Adipose tissue (tissue), 3 donors: Measurements from ENCODE around the gene CD52. TPM values are rescaled to one million over a fixed set of nuclear protein-coding genes. Genes with fewer than 3 reads are reported as not detected.
"Not testable (repeated sequence)": the region's sequence is repeated elsewhere in the genome, so short reads cannot be mapped to it uniquely, and the experiment has no call there.

Experiments
- H3K27ac ChIP-seq: one replicate; pipeline ENCODE4 v1.5.1; 2013; ENCODE audit warnings: low read depth, low read length
- WGBS, 3 donors: extraction: QIAGEN DNeasy Blood & Tissue Kit; methylation state at CpG; one replicate each; pipeline ENCODE4 v1.1.7; 2013; 5-methylcytosine and 5-hydroxymethylcytosine counted together
- polyA plus RNA-seq, 3 donors: library from polyadenylated mRNA; stranded (reverse); fragments of 200-250 nt; gene quantifications; one replicate each; pipeline ENCODE4 v1.2.3, GENCODE V29; 2013
- donor health status: healthy with polysubstance abuse.
- donor health status: Bipolar disorder and iron deficiency.
- donor health status: healthy.

CD52 gene
- polyA plus RNA-seq, 3 donors: 15.8 to 27.6 (median 20.2) TPM

DNA sequence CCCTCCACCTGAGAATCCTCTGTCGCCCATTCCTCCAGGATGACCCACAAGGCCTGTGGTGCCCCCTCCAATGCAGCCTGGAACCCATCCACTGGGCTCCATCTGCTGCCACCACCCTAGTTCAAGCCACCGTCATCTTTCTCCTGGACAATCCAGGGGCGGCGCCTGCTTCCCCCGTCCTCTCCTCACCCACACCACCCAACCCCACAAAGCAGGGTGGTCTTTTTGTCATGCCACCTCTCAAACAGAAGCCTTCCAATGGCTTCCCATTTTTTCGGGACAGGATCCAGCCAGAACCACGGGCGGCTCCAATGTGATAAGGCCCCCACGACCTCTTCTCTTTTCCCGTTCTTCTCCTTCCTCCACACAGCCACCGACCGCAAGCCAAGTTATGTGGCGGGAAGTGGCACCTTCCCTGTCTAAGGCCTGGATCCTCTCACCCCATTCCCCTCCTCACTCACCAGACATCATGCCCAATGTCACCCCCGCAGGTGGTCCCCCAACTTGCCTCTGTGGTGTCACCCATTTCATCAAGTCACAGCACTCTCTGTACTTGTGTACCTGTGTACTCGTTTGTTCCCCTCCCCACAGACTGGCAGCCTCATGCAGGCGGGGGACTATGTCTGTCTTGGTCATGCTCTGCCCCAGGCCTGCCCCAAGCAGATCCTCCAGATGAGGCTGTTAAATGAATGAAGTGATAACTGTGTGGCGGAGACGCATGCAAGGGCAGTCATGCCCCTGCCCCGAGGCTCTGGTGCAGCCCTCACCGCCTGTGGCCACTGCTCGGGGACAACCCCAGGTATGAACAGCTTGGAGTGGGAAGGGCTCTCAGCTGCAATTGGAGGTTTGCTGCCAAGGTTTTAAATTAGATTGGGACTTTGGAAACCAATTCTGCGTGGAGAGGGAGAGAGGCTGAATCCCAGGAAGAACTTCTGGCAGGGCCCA lies 22.3 kb upstream of the CD52 start:
- WGBS, 3 donors: 87 to 89% (median 89%) methylated on average over 22 of the region's 22 CpGs
- H3K27ac ChIP-seq: no peak overlapping the region

DNA sequence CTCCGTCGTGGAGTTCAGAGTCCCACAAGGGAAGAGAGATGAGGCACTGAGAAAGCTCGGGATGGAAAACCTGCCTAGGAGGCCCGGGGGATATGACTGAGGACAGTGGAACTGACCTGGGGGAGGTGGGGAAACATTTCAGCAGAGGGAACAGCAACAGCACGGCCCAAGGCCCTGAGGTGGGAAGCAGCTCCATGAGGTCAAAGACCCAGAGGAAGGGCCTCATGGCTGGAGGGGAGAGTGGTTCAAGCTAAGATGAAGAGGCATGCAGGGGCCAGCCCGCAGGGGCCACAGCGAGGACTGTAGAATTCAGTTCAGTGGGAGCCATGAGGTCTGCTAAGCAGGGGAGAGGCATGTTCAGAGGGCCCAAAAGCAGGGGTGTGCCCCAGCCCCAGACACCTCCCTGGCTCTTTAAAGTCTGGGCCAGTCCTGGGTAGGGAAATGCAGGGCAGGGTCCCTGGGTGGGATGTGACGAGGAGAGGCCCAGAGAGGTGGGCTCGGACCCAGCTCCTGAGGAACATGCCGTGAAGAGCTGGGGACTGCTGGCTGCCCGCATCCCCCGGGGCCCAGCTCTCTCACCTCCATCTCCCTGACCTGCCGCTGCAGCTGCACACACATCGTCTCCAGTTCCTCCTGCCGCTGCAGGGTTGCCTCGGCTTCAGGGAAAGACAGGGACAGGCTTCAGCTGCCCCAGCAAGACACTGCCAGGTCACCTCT lies 21.3 kb upstream of the CD52 start:
- H3K27ac ChIP-seq: no peak overlapping the region
- 87 to 91% (median 91%) methylated on average over 16 of the region's 16 CpGs for WGBS, 3 donors

- H3K27ac ChIP-seq: no peak overlapping the region
- WGBS, 3 donors: 92 to 93% (median 92%) methylated on average over 12 of the region's 12 CpGs
Measured at GRCh38 chr1:26297057-26297790, 20.5 kb upstream of the CD52 start.

DNA sequence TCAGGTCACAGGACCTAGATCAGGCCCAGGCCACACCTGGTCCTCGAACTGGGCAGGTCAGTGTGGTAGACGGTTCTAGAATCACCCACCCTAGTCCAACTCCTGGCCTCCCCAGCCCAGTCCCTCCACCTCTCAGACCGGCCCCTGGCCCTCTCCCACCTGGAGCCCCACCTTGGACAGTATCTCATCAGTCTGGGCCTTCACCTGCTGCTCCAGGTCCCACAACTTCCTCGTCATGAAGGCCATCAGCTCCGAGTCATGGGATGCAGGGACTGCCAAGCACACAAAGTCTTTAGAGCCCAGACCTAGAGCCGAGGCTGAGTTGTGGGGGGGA lies 20.0 kb upstream of the CD52 start:
- WGBS, 3 donors: 72 to 73% (median 73%) methylated on average over 6 of the region's 6 CpGs
- no peak overlapping the region for H3K27ac ChIP-seq

DNA sequence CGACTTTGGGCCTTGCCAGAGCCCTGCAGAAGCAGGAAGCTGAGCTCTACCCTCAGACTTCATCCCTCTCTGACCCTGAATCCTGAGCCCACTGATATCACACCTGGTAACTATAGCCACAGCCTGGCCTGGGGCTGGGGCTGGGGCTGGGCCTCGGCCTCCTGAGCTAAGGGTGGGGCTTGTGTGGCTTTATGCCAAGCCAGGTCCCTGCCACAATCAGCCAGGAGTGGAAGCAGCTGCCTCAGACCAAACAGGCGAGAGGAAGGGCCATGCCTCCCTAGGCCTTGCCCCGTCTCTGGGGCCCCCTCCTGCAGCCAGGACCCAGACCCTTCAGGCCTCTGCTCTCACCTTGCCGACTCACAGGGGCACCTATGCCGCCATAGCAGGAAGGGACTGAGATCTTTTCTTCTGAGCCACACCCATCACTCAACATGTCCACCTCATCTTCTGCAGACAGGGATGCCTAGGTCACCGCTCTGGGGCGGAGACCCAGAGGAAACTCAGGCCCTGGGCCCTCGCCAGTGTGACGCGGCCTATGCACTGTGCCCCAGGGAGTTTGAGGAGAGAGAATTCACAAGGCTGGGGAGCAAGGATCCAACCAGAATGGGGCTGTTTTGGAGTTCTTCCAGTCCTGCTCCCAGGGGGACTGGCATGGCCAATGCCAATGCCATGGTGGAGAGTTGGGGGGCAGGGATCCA lies 17.0 kb upstream of the CD52 start:
- no peak overlapping the region for H3K27ac ChIP-seq
- 85 to 92% (median 86%) methylated on average over 11 of the region's 11 CpGs for WGBS, 3 donors

GRCh38 chr1:26302733-26303405 lies 14.9 kb upstream of the CD52 start:
- 59 to 68% (median 59%) methylated on average over 8 of the region's 8 CpGs for WGBS, 3 donors
- no peak overlapping the region for H3K27ac ChIP-seq

- no peak overlapping the region for H3K27ac ChIP-seq
- 14 to 32% (median 22%) methylated on average over 8 of the region's 8 CpGs for WGBS, 3 donors
Measured at GRCh38 chr1:26305667-26306289, 12.0 kb upstream of the CD52 start.

GRCh38 chr1:26306290-26307229 lies 11.2 kb upstream of the CD52 start, which contains the start of gene UBXN11:
TSS of gene UBXN11 (minus strand) at chr1:26306636. CDS start at chr1:26302883, 3,753 bp downstream.
- WGBS, 3 donors: 0 to 2% (median 2%) methylated on average over 49 to 51 of the region's 51 CpGs
- H3K27ac ChIP-seq: no peak within 1 kb of the TSS

DNA sequence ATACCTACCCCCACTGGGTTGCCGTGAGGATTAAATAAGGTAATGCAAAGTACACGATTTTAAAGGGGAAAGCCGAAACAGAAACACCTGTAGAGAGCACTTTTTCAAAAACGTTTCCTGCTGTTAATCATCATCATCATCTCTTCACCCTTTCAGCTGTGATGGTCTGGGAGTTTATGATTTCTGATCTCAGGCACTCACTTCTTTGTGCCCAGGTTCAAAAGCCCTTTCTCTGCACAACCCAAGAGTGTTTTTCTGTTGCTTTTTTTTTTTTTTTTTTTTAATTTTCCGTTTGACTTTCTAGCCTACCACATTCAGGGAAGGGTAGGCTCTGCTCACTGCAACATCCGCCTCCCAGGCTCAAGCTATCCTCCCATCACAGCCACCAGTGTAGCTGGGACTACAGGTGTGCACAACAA lies 10.4 kb upstream of the CD52 start:
- no peak overlapping the region for H3K27ac ChIP-seq
- 29 to 38% (median 38%) methylated on average over 6 of the region's 6 CpGs for WGBS, 3 donors

- 78 to 79% (median 79%) methylated on average over 20 to 21 of the region's 21 CpGs for WGBS, 3 donors
Measured at GRCh38 chr1:26307966-26308899, 9.5 kb upstream of the CD52 start.

DNA sequence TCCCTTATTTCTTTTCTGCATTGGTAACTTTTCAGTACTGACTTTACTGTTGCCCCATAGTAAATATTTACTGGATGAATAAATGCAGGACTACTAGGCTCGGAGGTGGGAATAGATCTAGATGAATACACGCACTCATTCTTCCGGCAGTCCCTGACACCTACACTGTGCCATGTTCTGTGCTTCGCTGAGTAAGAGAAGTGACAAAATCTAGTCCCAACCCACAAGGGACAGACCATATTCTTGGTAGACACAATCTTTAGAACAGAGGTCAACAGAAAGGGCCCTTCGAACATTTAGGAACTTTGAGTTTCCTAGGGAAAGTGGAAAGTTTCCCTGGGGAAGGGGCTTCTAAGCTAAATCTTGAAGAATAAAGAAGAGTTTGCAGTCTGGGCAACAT lies 3.3 kb upstream of the CD52 start:
- H3K27ac ChIP-seq: no peak overlapping the region
- WGBS, 3 donors: 79 to 86% (median 83%) methylated on average over 5 of the region's 5 CpGs

More at GRCh38 chr1:26307966-26308899, 9.5 kb upstream of the CD52 start:
- not testable (repeated sequence) for H3K27ac ChIP-seq

DNA sequence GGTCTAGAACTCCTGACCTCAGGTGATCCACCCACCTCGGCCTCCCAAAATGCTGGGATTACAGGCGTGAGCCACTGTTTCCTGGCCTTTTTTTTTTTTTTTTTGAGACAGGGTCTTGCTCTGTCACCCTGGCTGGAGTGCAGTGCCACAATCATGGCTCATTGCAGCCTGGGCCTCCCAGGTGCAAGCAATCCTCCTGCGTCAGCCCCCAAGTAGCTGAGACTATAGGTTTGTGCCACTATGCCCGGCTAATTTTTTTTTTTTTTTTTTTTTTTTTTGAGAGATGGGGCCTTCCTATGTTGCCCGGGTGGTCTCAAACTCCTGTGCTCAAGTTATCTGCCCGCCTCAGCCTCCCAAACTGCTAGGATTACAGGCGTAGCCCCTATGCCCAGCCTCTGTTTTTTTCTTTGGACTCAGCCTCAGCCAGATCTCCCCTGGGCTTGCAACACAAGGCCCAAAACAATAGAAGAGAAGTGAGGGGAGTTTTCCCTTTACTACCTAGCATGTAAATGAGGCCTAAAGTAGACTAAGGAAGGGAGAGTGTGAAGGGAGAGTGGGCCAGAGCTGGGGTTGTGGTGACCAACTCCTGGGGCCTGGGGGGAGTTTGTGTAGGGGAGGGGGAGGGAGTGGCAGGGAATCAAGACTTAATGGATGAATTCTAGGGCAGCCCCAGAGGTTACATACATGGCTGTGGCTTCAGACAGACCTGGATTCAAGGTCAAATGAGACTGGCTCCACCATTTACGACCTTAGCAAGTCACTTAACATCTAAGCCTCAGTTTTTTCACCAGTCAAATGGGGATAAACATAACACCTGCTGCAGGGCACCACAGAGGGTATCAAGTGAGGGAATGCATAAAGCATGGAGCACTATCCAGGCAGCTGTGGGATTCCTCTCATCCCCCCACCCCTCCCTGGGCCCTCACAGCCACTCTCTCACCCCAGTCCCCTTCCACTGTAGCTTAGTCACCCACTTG lies 1.6 kb upstream of the CD52 start:
- no peak overlapping the region for H3K27ac ChIP-seq
- WGBS, 3 donors: 76 to 90% (median 79%) methylated on average over 8 of the region's 8 CpGs

GRCh38 chr1:26317146-26317545 lies 612 bp upstream of the CD52 start:
- 65 to 88% (median 69%) methylated on average over 2 of the region's 2 CpGs for WGBS, 3 donors

DNA sequence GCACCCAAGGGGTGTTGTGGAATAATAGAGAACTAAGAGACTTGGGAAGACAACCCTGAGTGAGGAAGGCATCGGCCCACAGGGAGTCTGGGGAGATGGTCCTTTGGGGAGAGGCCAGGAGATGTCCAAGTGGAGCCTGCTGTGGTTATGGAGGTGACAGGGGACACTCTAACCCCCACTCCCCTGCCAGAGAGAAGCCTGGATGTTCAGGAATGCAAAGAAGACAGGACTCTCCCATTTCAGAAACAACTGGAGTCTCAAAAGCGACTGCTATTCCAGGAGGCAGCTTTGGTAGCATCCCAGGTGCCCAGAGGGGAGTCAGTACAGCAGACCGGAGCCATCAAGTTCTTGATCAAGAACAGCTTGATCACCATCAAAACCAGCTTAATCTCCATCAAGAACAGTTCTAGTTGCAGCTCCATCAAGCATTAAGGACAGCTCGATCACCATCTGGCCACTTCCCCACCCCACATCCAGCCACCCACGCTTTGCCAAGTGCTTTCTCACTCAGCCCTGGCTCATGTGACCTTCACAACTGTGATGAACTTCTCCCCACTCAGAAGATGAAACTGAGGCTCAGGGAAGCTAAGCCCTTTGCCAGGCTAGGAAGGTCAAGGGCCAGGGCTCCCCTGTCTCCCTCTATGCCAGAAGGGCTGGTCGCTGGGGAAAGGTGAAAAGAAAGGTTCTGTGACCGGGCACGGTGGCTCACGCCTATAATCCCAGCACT lies 743 bp downstream of the CD52 start:
- no peak overlapping the region for H3K27ac ChIP-seq
- 55 to 71% (median 68%) methylated on average over 9 of the region's 9 CpGs for WGBS, 3 donors

More at GRCh38 chr1:26317146-26317545, 612 bp upstream of the CD52 start:
- H3K27ac ChIP-seq: no peak overlapping the region
